PFSK-1 (cell line): ENCODE data around the gene AGBL5.

Experiments used
- POLR2AphosphoS5 ChIP-seq: IDR thresholded peaks from 2 replicates; pipeline ENCODE4 v1.6.1; 2012; ENCODE audit warnings: low read depth, mild to moderate bottlenecking, control low read depth, low read length, moderate library complexity
- TF ChIP-seq, protein P1 (sequence below), 2 experiments: IDR thresholded peaks; 2 replicates each; pipeline versions ENCODE4 v1.6.1 to v1.8.0; 2011 to 2012; ENCODE audit warnings: low read depth in 2 of 2, low read length in 2 of 2, control low read depth in 1 of 2, inconsistent platforms in 1 of 2, mild to moderate bottlenecking in 1 of 2, moderate library complexity in 1 of 2; ENCODE audit not compliant: insufficient read depth in 1 of 2

GRCh38 chr2:27038012-27038411 is 13.5 kb upstream of the AGBL5 start:
- no peak for TF ChIP-seq POLR2AphosphoS5
- TF ChIP-seq, protein P1, sequence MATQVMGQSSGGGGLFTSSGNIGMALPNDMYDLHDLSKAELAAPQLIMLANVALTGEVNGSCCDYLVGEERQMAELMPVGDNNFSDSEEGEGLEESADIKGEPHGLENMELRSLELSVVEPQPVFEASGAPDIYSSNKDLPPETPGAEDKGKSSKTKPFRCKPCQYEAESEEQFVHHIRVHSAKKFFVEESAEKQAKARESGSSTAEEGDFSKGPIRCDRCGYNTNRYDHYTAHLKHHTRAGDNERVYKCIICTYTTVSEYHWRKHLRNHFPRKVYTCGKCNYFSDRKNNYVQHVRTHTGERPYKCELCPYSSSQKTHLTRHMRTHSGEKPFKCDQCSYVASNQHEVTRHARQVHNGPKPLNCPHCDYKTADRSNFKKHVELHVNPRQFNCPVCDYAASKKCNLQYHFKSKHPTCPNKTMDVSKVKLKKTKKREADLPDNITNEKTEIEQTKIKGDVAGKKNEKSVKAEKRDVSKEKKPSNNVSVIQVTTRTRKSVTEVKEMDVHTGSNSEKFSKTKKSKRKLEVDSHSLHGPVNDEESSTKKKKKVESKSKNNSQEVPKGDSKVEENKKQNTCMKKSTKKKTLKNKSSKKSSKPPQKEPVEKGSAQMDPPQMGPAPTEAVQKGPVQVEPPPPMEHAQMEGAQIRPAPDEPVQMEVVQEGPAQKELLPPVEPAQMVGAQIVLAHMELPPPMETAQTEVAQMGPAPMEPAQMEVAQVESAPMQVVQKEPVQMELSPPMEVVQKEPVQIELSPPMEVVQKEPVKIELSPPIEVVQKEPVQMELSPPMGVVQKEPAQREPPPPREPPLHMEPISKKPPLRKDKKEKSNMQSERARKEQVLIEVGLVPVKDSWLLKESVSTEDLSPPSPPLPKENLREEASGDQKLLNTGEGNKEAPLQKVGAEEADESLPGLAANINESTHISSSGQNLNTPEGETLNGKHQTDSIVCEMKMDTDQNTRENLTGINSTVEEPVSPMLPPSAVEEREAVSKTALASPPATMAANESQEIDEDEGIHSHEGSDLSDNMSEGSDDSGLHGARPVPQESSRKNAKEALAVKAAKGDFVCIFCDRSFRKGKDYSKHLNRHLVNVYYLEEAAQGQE (IDR thresholded peaks at IDR 0.05; ENCODE audit: insufficient read depth in 1 of 2, low read depth in 2 of 2, low read length in 2 of 2), result no peak
